Hippocampal formation (tissue), 2 donors: Measurements from ENCODE around the gene TMEM132C.
"Not testable (repeated sequence)": the region's sequence is repeated elsewhere in the genome, so short reads cannot be mapped to it uniquely, and the experiment has no call there.

ENCODE experiments used
- DNase-seq, 2 donors: peaks; one replicate each; lab custom pipeline; 2025; lab: John Stamatoyannopoulos, UW

Gene TMEM132C

DNA sequence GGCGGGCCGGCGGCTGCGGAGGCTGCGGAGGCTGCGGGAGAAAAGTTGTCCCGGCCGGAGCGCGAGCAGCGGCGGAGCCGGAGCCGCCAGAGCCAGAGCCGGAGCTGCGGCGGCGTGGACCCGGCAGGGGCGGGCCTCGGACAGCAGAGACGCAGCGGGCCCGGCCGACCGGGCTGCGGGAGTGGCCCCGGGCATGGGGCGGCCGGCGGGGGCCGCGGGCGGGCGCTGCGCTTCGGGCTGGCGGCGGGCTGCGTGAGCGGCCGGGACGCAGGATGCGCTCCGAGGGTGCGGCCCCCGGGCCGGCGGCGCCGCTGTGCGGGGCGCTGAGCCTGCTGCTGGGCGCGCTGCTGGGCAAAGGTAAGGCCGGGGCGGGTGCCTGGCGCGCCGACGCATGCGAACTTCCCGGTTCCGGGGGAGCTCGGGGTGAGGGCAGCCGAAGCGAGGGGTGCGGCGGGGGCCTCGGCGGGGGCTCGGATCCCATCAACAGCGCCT, at the start of gene TMEM132C:
TMEM132C (plus strand) TSS at position 40 of the 492 bp plus-strand sequence; CDS start at position 273, 233 bp downstream.
- no peak for DNase-seq

DNA sequence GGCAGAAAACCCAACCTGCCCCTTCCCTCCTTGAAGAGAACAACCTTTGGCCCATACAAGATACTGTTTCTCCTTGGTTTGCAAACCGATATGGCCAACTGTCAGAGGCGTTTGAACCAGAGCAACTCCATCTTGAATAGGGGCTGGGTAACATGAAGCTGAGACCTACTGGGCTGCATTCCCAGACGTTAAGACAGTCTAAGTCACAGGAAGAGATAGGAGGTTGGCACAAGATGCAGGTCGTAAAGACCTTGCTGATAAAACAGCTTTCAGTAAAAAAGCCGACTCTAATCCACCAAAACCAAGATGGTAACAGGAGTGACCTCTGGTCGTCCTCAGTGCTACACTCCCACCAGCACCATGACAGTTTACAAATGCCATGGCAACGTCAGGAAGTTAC, 42.7 kb upstream of the TMEM132C start:
- no peak for DNase-seq

DNA sequence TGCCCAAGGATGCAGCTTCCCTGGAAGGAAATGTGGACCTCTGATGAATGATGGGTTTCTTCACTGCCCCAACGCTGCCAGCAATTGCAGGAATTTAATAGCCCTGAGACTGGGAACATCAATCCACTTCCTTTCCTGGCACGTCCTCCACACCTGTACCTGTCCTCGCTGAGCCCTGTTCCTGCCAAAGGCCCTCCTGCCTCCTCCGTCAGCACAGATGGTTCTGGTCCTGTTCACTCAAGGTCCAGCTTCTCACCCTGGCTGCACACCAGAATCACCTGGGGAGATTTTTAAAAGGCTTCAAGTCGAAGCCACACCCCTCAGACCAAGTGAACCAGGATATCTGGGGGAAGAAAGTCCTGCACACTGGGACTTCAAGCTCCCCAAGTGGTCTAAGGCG, 38.4 kb upstream of the TMEM132C start:
- DNase-seq = no peak

DNA sequence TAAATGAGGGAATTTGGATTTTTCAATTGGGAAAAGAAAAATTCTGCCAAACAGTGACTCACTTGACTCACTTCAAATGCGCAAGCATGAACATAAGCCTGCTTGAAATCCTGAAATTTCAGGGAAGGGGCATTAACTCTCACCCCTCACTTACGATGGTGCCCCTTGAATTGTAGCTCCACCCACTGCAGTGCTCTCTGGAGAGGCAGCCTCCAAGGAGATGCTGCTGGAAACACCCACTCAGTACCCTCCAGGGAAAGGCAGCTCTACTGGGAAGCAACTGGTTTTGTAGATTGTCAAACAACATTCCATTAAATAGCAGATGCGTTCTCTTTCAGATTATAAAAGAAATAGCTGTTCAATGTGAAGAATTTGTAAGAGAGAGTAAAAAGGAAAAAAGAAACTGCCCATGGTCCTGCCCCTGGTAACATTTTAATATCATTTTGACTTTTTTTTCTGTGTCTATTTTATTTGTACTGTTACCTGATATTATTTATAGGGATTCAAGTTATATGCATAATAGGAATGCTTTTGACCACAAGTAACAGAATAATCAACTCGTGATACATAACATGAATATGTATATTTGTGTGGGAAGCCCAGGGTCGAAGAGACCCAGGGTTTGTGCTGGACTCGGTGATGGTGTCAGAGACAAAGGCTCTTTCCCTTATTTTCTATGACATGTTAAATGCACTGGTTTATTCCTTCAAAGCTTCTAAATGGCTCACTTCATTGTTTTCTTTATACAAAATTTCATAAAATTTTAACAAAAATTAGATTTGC, 31.1 kb upstream of the TMEM132C start:
- no peak for DNase-seq

DNA sequence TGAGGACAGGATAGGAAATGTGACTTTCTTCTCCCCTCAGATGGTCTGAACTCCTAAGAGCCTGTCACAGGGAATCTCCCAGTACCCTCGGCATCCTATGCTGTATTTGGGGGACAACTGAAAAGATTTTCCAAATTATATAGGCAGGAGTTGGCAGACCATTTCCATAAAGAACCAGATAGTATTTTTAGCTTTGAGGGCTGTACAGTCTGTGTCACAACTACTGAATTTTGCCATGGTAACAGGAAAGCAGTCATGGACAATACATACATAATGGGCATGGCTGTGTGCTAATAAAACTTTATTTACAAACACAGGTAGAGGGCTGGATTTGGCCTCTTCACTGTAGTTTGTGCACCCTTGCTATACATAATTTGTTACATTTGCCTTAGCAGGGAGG, 30.4 kb upstream of the TMEM132C start:
- no peak for DNase-seq

DNA sequence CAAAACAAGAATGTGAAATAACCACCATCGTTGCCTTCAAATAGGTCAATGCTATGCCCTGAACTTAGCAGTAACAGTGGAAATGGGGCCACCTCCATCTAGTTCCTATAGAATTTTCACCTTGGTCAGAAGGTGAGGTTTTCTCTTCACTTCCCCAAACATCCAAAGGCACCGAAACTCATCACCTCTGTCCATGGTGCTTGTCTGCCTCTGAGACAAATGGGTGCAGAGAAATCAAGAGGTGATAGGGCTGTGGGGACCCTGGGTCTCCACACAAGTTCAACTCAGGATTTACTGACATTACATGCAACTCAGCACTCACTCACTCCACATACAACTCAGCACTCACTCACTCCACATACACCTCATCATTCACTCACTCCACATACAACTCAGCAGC, 26.2 kb upstream of the TMEM132C start:
- DNase-seq = no peak

DNA sequence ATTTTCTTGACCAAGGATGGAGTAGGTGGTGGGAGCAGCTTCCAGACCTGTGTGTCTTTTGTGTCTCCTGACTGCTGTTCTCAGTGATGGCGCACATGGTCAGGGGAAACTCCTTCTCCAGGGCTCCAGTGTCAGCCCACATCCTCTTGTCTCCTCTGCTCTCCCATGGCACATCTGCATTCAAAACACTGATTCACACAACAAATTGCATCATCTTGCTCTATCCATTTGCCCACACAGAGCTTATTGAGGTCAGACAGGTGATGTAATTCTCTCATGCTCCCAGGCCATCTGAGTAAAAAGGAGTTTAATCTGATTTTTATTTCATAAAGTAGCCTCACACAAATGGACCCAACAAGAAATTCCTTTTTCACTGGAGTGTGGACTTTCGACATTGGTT, 21.8 kb upstream of the TMEM132C start:
- DNase-seq = no peak

DNA sequence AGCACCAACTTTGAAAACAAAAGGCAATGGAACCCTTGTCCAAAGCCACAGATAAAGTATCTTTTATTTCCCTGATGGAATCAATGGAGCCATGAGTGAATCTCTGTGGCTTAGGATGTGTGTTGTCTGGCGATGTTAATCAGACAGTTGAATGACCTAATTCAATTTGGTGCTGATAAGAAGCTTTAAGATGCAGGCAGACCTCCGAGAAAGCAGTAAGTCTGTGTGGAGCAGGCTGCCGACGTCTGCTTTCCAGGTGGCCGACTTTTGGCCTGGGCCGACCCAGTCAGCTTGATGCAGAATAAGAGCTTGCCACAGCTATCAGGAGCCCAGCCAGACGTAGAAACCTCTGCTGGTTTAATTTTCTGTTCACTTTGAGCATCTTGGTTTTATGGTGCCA, 21.1 kb upstream of the TMEM132C start:
- DNase-seq = no peak

DNA sequence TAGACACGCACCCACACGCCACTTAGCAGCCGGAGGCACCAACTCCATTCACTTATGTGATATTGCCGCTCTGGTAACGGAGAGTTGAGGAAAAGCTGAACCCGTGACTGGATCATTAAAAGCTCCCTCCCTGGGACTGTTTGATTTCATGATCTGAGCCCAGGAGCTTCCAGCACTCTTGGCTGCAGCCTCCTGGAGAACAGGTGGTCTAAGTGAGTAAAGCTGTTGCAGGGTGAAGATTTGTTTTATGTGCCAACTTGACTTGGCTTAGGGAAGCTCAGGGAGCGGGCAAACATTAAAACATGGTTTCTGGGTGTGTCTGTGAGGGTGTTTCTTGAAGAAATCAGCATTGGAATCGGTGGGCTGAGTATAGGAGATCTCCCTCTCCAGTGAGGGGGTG, 16.9 kb upstream of the TMEM132C start:
- no peak for DNase-seq

DNA sequence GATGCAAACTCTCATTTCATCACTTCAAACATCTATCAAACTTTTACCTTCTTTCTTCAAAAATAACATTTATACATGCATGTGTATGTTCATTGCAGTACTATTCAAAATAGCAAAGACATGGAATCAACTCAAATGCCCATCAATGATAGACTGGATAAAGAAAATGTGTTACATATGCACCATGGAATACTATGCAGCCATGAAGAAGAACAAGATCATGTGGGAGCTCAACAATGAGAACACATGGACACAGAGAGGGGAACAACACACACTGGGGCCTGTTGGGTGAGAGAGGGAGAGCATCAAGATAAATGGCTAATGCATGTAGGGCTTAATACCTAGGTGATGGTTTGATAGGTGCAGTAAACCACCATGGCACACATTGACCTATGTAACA, 13.1 kb upstream of the TMEM132C start:
- DNase-seq = not testable (repeated sequence)

DNA sequence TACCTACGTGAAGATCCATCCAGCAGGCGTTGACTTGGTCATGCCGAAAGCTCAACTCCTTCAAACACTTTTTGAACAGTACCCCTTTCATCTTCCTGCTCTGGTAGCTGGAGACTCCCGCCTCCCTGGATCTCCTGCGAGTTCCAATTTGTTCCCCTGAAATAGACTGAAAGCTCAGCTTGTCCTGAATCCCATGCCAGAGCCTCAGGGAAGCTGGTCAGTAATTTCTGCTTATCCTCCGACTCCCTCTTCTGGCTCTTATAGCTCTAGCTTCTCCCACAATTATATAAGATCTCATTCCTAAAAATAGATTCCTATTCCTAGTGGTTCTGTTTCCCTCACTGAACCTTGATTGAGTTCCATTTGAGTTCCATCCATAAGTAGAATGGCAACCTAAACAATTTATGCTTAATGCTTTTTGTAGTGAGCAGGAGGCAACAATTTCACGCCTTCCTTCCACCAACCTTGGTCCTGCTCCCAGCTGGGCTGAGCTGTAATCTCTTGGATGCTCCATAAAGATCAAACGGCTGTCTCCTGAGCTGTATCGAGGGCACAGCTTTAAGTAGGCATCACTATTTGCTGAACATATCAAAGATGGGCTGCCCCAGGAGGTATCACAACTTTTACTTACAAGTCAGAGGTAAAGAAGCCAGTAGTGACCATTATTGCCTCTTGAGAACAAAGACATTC, 8.0 kb upstream of the TMEM132C start:
- peak; percentile 12 to 43 for DNase-seq

DNA sequence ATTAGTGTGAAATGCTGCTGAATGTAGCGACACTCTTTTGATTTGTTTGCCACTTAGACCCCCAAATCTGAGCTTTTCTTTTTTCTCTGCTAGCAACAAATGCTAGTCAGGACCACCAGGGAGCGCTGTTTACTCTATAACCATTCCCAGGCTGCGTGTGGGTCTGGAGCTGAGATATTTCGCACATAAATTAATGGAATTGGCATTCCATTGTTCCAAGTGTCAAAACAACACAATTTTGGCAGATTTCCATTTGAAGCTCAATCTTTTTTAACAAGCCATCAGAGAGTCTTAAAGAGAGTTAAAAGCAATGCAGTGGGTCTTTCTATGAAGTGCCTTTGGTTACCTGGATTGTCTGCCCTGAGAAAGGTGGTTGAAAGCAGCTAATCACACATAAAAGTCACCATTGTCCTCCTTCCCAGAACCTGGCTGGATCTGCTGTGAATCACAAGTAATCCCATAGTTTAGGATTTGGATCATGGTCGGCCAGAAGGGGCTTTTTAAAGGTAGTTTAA, 7.4 kb upstream of the TMEM132C start:
- DNase-seq = peak; percentile 53 to 63

DNA sequence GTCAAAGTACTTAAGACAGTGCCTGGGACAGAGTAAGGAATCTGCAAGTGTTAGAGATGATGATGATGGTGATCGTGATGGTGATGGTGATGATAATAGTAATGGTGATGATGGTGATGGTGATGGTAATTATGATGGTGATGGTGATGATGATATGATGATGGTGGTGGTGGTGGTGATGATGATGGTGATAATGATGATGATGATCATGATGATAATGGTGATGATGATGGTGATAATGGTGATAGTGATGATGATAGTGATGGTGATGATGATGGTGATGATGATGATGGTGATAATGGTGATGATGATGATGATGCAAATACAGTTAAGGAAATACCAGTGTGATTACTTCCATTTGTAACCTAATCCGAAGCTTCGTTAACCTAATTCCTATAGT, 5.2 kb upstream of the TMEM132C start:
- no peak for DNase-seq

DNA sequence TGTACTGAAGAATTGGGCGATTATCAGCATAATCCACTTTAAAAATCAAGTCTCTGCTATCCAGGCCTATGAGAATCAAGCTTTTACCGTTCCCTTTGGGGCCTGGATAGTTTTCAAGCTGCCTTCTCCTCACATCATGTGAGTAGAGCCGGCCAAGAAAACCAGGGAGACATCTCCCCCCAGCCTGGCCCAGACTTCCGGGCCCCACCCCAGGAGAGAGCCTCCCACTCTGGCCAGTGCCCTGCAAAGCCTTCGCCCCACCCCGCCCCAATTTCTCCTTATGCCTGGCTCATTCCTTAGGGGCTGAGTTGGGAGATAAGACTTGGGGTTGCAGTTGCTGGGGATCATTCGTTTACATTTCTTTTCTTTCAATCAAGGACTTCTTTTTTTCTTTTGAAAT, 1.4 kb upstream of the TMEM132C start:
- DNase-seq = no peak

DNA sequence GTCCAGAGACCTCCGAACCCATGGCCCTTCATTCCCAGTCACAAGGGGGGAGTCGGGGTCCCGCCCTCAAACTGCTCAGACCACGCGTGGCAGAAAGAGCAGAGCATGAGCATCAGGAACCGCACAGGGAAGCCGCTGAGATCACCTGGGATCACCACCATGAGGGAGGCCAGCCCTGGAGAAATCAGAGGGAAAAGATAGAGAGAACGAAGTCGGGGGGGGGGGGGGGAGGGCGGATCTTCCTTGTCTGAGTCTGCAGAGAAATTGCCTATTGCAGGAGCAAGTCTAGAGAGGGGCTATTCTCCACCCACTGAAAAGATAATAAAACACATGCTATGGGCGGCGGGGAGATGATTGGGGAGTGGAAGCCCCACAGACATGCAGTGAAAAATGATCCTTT, 884 bp upstream of the TMEM132C start:
- DNase-seq = no peak

DNA sequence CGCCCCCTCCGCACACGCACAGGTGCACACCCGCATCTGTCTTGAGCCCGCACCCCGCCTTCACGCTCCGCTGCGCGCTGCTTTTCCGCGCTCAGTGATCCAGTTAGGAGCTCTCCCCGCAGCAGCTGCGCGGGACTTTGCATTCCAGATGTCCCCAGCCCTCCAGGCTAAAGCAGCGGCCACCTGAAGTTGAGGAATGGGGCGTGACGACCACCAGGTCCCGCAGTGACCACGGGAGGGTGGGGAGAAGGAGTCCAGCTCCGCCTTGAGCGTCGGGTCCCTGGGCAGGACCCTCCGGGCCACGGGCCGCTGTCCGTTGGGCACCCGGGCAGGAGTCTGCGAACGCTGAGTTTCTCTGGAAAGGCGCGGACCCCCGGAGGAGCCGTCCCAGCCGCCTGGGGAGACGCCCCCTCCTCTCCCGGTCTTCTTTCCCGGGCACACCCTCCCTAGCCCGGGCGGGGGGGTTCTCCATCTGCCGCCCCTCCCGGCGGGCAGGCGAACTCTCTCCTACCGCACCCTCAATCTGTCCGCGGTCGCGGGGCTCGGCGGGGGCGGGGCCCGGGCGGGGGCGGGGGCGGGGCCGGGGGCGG, 334 bp upstream of the TMEM132C start:
- DNase-seq = peak in 1 of 2 donors; percentile 21

DNA sequence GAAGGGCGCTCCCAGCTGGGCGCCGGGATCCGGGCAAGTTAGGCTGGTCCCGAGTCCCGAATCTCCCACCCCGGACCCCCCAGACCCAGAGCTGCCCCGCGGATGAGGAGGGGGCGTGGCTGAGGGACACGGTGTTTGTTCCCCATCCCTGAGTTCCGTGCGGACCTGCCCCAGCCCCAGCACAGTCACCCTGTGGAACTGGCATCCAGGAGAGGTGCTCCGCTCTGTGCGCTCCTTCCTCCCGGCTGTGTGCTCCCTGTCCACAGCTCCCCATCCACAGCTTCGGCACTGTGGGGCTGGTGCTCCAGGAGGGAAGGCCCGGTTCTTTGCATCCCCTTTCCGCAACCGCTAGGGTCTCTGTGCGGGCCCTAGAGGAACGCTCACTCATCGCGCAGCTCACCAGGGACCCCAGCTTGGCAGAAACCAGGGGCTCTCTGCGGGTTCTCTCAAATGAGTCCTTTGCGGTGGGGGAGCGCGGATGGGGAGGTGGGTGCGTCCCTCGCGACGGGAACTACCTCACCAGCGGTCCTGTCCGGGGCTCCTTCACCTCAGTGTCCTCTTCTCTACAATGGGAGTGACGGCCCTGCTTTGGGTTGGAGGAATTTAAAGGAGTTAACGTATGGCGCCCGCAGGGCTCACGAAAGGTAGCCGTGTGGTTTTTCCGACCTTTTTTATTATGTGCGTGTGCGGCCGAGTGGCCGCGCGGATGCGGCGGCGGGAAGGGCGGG, 845 bp downstream of the TMEM132C start:
- DNase-seq = no peak

DNA sequence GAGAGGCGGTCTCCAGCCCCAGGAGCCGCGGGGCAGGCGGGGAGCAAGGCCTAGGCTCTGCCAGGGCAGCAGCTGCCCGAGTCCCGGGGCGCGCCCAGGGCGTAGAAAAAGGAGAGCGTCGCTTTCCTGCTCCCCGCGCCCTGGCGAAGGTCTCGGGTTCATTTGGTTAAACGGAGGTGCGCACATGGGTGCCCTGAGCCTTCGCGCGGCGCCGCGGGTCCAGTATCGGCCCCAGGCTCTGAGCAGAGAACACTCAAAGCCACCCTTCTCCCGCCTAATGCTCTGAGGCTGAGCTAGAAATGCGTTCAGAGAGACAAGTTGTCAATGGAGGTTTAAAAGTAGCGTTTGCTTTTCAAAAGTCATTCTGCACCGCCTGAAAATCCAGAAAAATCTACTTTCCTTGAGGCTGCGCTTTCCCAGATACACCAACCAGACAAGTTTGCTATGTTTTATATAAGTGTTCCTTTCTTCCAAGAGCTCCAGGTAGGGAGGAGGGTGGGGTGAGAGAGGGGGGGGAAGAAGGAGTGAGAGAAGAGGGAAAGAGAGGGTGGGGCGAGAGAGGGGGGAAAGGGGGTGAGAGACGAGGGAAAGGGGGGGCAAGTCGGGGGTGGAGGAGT, 1.5 kb downstream of the TMEM132C start:
- DNase-seq = no peak

DNA sequence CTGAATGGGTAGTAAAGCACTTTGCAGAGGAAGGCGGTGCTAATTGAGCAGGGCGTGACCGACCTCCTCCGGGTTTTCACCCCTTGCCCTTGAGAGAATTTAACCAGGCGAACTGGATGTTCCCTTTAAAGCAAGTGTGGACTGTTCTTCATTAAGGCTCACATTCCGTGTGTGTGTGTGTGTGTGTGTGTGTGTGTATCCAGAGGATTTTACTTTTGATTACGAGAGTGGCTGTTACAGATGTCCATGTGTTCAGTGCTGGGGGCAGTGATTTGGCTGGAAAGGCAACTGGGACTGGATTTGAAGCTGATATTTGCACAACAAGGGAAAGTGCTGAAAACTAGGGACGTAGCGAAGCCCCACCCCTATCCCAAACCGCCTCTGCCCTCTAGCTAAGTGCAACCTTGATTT, 2.2 kb downstream of the TMEM132C start:
- no peak for DNase-seq

DNA sequence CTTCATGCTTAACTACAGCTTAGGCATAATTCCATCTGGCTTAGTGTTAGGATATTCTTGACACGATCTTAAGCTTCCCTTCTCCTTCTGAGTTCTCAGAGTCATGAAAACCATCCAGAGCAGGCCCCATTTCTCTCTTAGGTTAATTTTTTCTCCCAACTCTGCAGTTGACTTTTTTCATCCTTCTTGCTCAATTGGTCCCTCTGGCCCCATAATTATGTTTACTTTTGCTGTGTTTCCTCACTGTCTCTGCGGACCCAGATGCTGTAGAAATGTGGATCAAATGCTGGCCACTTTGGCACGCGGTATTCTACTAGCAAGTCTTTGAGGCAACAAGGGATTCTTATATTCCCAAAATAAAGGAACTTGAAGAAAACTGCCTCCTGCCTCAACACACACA, 9.5 kb downstream of the TMEM132C start:
- no peak for DNase-seq

DNA sequence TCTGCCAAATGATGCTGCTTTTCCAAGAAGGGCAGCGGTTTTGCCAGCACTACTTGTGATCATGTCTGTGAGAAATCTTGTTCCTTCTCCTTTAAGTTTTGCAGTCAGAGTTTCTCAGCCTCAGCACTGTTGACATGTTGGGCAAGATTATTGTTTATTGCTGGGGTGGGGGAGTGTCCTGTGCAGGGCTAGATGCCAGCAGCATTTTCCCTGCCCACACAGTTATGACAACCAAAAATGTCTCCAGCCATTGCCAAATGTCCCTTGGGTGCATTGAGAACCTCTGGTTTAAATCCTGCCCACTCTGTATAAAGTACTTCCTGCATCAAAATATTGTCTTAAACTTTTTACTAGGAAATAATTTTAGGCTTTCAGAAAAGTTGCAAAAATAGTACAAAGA, 20.0 kb downstream of the TMEM132C start:
- DNase-seq = no peak

DNA sequence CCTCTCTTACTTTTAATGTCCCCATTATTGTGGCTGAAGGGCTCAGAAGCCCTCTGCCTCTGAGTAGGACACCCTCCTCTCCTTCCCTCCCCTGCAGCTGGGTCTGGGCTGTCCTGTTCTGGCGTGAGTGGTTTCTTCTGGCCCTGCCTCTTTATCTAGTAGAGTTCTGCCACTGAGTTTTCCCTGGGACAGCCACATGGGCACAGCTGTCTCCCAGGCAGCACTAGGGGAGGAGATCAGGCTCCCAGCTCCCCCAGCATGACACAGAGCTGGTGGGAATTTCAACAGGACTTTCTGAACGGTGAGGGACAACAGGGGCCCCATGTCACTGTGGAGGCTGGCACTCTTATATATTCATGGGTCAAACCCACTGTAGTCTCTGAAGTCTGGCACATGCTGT, 21.4 kb downstream of the TMEM132C start:
- no peak for DNase-seq
